Esophagus muscularis mucosa (tissue), 4 donors: ENCODE measurements around the gene GLT6D1. TPM values are rescaled to one million over a fixed set of nuclear protein-coding genes. Genes with fewer than 3 reads are reported as not detected.

Experiments used
- DNase-seq: peaks from one replicate; pipeline ENCODE4 v3.0.0-alpha.2; 2017; ENCODE audit errors: extremely low spot score
- H3K27ac ChIP-seq, 4 donors: fragments of 200-600 bp; sonication (generic); replicated peaks in 1 of 4; 1 replicate in 3 of 4; 2 replicates in 1 of 4; pipeline ENCODE4 v1.5.1; 2016 to 2019; ENCODE audit warnings: mild to moderate bottlenecking in 1 of 4
- H3K27me3 ChIP-seq, 4 donors: fragments of 200-600 bp; sonication (generic); one replicate each; pipeline versions ENCODE4 v1.5.1 to v1.6.0; 2016 to 2019
- H3K36me3 ChIP-seq, 4 donors: fragments of 200-600 bp; sonication (generic); one replicate each; pipeline ENCODE4 v1.5.1; 2016 to 2019
- H3K4me1 ChIP-seq, 4 donors: fragments of 200-600 bp; sonication (generic); one replicate each; pipeline ENCODE4 v1.5.1; 2016 to 2019
- H3K4me3 ChIP-seq, 4 donors: fragments of 200-600 bp; sonication (generic); 1 replicate in 2 of 4; 2 replicates in 2 of 4; pipeline ENCODE4 v1.5.1; 2016 to 2019; ENCODE audit warnings: mild to moderate bottlenecking in 4 of 4, moderate library complexity in 1 of 4
- H3K9me3 ChIP-seq, 4 donors: fragments of 200-600 bp; sonication (generic); 1 replicate in 3 of 4; 2 replicates in 1 of 4; pipeline ENCODE4 v1.5.1; 2016 to 2019
- CTCF ChIP-seq, 3 experiments: fragments of 200-600 bp in 2 of 3; fragments of 450-650 bp in 1 of 3; sonication (generic) in 2 of 3; IDR thresholded peaks; one replicate each; pipeline ENCODE4 v1.5.1; 2017 to 2019; ENCODE audit warnings: antibody characterized with exemption in 3 of 3, mild to moderate bottlenecking in 2 of 3, moderate library complexity in 1 of 3
- EP300 ChIP-seq: sonication (generic); formaldehyde crosslinking; IDR thresholded peaks from one replicate; pipeline ENCODE4 v1.6.1; 2017; ENCODE audit warnings: antibody characterized with exemption
- POLR2A ChIP-seq: fragments of 450-650 bp; IDR thresholded peaks from one replicate; pipeline ENCODE4 v1.6.1; 2017; ENCODE audit warnings: antibody characterized with exemption, moderate library complexity, mild to moderate bottlenecking, low read depth
- POLR2AphosphoS5 ChIP-seq, 2 donors: sonication (generic); formaldehyde crosslinking; IDR thresholded peaks; one replicate each; pipeline ENCODE4 v1.6.1; 2017; ENCODE audit warnings: antibody characterized with exemption in 2 of 2
- WGBS: methylation state at CpG from one replicate; pipeline ENCODE4 v1.1.5; 2018; 5-methylcytosine and 5-hydroxymethylcytosine counted together
- intact Hi-C: fragments of 100-400 bp; cut with DNase I; formaldehyde crosslinking; loops from one replicate; pipeline ENCODE4 v1.15.1; 2023
- total RNA-seq, 4 donors: library from RNA; depleted of rRNA; stranded (reverse); fragments of >200 nt; gene quantifications; one replicate each; pipeline versions ENCODE4 v1.1.0 to v1.2.1, GENCODE V29; 2016

The GLT6D1 gene
- total RNA-seq, 4 donors from 2014 or later, result not detected

- Histone ChIP-seq H3K4me3 (no peak overlapping the region), H3K4me1 (no peaks in the 10 kb centered on the region), H3K36me3 (no peaks in the 10 kb centered on the region), H3K27ac (no peak overlapping the region), H3K27me3 (peaks cover 0 to 33% (median 0%) of the 10 kb centered on the region in 4 donors), H3K9me3 (no peaks in the 10 kb centered on the region)
- WGBS, result 92% methylated on average over 9 of the region's 15 CpGs
- TF ChIP-seq CTCF (IDR thresholded peaks at IDR 0.05) (no peak), EP300 (no peak), POLR2AphosphoS5 (IDR thresholded peaks at IDR 0.05) (no peak), POLR2A (no peak)
- no peak for DNase-seq
- intact Hi-C loops, result no loop called here
Measured at GRCh38 chr9:135657416-135657815, 18.1 kb upstream of the GLT6D1 start.

- Histone ChIP-seq H3K27ac (no peak overlapping the region), H3K27me3 (peaks cover 0 to 27% (median 0%) of the 10 kb centered on the region in 4 donors), H3K36me3 (no peaks in the 10 kb centered on the region), H3K9me3 (no peaks in the 10 kb centered on the region), H3K4me1 (no peaks in the 10 kb centered on the region), H3K4me3 (no peak overlapping the region)
- DNase-seq, result no peak
- 58% methylated on average over 5 of the region's 8 CpGs for WGBS
- intact Hi-C loops, result no loop called here
- TF ChIP-seq EP300, result no peak
- no peak for TF ChIP-seq POLR2AphosphoS5 (IDR thresholded peaks at IDR 0.05)
- TF ChIP-seq POLR2A, result no peak
Measured at GRCh38 chr9:135655317-135655716, 16.0 kb upstream of the GLT6D1 start.

GRCh38 chr9:135650408-135650807 is 11.1 kb upstream of the GLT6D1 start:
- no peak for TF ChIP-seq EP300
- TF ChIP-seq POLR2A, result no peak
- TF ChIP-seq POLR2AphosphoS5 (IDR thresholded peaks at IDR 0.05), result no peak
- TF ChIP-seq CTCF (IDR thresholded peaks at IDR 0.05), result no peak
- Histone ChIP-seq H3K36me3 (no peaks in the 10 kb centered on the region), H3K9me3 (peaks cover 0 to 38% (median 29%) of the 10 kb centered on the region in 4 donors), H3K4me3 (no peak overlapping the region), H3K27ac (no peak overlapping the region), H3K4me1 (no peaks in the 10 kb centered on the region), H3K27me3 (peaks cover 0 to 22% (median 0%) of the 10 kb centered on the region in 4 donors)
- intact Hi-C loops, result no loop called here
- DNase-seq, result peak; percentile 66
- WGBS, result 92% methylated on average over 17 of the region's 17 CpGs

GRCh38 chr9:135649508-135649907 is 10.2 kb upstream of the GLT6D1 start:
- DNase-seq, result no peak
- Histone ChIP-seq H3K27me3 (peaks cover 0 to 14% (median 0%) of the 10 kb centered on the region in 4 donors), H3K9me3 (peaks cover 0 to 47% (median 38%) of the 10 kb centered on the region in 4 donors), H3K4me1 (no peaks in the 10 kb centered on the region), H3K36me3 (no peaks in the 10 kb centered on the region), H3K4me3 (no peak overlapping the region), H3K27ac (no peak overlapping the region)
- TF ChIP-seq CTCF (IDR thresholded peaks at IDR 0.05), result no peak
- TF ChIP-seq POLR2AphosphoS5 (IDR thresholded peaks at IDR 0.05), result no peak
- no peak for TF ChIP-seq EP300
- no peak for TF ChIP-seq POLR2A
- intact Hi-C loops, result no loop called here
- WGBS, result 66% methylated on average over 2 of the region's 2 CpGs

- Histone ChIP-seq H3K9me3 (peaks cover 0 to 54% (median 44%) of the 10 kb centered on the region in 4 donors), H3K4me3 (no peak overlapping the region), H3K4me1 (no peaks in the 10 kb centered on the region), H3K27ac (no peak overlapping the region), H3K27me3 (peaks cover 0 to 14% (median 0%) of the 10 kb centered on the region in 4 donors), H3K36me3 (no peaks in the 10 kb centered on the region)
- intact Hi-C loops, result no loop called here
- no peak for TF ChIP-seq POLR2AphosphoS5 (IDR thresholded peaks at IDR 0.05)
- TF ChIP-seq POLR2A, result no peak
- TF ChIP-seq CTCF (IDR thresholded peaks at IDR 0.05), result no peak
- no peak for TF ChIP-seq EP300
- WGBS, result 78% methylated on average over 10 of the region's 10 CpGs
- peak; percentile 19 for DNase-seq
Measured at GRCh38 chr9:135648494-135649410, 9.4 kb upstream of the GLT6D1 start.
